Fibroblast of mammary gland (primary cell): Measurements from ENCODE around the gene LDLRAP1.

Experiments used
- DNase-seq: peaks from one replicate; pipeline ENCODE4 v3.0.0-alpha.2; 2010; ENCODE audit warnings: low read depth
- H3K4me3 ChIP-seq: 2 replicates; pipeline ENCODE4 v1.5.1; 2011; ENCODE audit warnings: low read depth, mild to moderate bottlenecking, low read length, moderate library complexity; ENCODE audit not compliant: control insufficient read depth
- TF ChIP-seq, protein P1 (sequence below): conservative IDR thresholded peaks from 2 replicates; pipeline ENCODE4 v1.5.1; 2011; ENCODE audit warnings: low read depth, low read length, inconsistent platforms; ENCODE audit not compliant: control insufficient read depth, insufficient read depth

LDLRAP1 gene

DNA sequence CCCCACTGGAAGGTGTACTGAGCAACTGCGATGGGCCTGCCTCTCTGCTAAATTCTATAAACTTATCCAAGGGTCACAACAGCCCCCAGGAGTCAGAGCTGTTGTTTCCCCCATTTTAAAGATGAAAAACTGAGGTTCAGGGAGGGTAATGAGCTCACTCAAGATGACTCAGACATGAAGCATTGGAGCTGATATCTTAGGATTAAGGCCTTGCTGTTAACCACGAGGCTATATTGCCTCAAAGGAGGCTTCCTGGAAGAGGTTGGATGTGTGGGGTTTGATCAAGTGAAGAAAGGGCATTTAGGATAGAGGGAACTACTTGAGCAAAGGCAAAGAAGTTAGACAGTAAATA is 6.7 kb downstream of the LDLRAP1 start:
- TF ChIP-seq, protein P1, sequence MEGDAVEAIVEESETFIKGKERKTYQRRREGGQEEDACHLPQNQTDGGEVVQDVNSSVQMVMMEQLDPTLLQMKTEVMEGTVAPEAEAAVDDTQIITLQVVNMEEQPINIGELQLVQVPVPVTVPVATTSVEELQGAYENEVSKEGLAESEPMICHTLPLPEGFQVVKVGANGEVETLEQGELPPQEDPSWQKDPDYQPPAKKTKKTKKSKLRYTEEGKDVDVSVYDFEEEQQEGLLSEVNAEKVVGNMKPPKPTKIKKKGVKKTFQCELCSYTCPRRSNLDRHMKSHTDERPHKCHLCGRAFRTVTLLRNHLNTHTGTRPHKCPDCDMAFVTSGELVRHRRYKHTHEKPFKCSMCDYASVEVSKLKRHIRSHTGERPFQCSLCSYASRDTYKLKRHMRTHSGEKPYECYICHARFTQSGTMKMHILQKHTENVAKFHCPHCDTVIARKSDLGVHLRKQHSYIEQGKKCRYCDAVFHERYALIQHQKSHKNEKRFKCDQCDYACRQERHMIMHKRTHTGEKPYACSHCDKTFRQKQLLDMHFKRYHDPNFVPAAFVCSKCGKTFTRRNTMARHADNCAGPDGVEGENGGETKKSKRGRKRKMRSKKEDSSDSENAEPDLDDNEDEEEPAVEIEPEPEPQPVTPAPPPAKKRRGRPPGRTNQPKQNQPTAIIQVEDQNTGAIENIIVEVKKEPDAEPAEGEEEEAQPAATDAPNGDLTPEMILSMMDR, result no peak
- DNase-seq, result peak; percentile 56
- H3K4me3 ChIP-seq, result no peak overlapping the region

DNA sequence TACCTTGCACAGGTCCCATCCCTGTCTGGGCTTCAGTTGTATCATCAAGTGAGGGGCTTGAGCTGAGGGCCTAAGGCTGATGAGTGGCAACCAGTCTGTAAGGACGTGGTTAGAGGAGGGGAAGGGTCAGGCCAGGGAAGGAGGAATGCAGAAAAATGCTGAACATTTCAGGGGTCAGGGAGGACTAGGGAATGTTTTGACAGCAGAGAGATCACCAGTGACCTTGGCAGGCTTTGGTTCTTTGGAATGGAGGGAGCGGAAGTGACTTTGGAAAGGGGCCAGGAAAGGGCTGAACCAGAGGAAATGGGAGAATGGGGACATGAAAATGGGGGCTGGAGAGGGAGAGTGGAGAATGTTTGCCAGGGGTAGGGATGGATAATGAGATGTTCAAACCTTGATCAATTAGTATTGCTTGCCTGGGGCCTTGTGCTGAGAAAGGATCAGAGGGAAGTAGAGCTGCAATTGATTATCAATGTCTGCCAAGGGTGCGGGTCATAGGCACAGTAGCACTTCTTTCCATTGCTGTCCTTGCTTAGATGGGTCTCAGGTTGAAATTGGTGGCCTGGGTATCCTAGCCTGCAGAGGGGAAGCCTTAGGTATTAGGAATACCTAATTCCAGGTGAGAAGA is 7.4 kb downstream of the LDLRAP1 start:
- H3K4me3 ChIP-seq, result no peak overlapping the region
- TF ChIP-seq, protein P1, result no peak
- peak; percentile 13 for DNase-seq

DNA sequence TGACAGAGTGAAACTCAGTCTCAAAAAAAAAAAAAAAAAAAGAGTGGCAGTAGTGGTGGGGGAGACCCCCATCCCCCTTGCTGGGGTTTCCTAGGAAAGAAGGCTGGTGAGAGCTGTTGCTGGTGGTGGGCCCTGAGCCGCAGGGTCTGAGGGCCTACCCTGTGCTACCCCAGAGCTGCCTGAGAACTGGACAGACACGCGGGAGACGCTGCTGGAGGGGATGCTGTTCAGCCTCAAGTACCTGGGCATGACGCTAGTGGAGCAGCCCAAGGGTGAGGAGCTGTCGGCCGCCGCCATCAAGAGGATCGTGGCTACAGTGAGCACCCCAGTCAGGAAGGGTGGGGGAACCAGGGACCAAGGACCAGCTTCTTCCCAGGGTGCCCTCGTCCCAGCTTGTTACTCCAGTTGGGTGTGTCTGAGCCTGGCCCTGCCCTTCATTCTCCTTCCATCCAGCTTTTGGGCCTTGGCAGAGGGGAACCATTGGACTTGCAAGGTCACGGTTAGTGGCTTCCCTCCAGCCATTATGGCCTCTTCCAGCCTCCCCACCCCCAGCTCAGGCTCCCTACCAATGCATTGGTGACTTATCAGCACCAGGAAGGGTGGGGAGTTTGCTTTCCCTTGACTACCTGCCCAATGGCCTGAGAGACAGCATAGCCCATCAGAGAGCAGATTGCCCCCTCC is 10.5 kb downstream of the LDLRAP1 start:
- DNase-seq, result no peak
- TF ChIP-seq, protein P1, result no peak
- no peak overlapping the region for H3K4me3 ChIP-seq

DNA sequence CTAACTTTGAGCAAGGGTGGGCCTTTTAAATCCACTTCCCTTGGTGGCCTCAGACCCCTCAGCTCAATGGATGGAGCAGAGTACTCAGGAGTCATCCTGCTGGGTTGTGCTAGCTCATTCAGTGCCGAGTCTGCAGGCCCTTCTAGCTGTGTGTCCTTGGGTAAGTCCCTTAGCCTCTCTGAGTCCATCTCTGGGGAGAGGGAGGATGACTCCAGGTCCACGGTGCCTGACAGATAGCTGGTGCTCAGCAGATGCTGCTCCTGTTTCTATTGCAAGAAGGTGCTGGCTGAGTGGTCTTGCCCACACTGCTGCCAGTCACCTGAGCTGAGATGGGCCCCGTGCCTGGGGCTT is 11.0 kb downstream of the LDLRAP1 start:
- TF ChIP-seq, protein P1, result no peak
- no peak for DNase-seq

DNA sequence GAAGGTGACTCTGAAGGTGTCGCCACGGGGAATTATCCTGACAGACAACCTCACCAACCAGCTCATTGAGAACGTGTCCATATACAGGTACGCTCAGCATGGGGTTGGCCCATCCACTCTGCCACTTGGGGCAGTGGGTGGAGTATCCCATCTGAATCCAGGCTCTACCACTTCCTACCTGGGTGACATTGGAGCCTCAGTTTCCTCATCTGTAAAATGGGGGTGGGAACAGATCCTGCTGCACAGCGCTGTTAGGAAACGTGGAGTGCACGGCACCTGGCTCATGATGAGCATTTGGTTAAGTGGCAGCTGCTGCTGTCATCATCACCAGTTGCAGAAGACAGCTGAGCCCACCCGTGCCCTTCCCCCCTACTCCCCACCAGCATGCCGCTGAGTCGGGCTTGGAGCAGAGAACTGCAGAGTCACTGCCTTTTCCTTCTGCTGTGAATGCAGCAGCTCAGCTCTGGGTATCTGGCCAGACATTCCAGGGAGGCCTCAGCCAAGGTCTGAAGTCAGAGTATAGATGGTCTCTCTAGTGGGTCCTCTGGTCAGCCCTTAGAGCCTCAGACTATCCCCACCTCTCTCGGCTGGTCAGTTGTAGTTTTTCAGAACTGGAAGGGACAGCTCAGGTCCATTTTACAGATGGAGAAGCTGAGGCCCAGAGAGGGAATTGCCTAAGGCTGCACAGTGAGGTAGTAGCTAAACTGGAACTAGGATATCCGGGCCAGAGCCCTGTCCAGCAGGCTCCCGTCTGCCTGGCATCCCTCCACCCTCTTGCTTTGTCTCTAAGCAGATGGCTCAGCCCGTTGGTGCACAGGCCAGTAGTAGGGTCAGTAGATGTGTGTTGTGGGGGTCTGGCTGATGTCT is 11.7 kb downstream of the LDLRAP1 start:
- TF ChIP-seq, protein P1, result no peak
- H3K4me3 ChIP-seq, result no peak overlapping the region
- no peak for DNase-seq

More for the DNA sequence above, 11.0 kb downstream of the LDLRAP1 start:
- H3K4me3 ChIP-seq, result no peak overlapping the region

DNA sequence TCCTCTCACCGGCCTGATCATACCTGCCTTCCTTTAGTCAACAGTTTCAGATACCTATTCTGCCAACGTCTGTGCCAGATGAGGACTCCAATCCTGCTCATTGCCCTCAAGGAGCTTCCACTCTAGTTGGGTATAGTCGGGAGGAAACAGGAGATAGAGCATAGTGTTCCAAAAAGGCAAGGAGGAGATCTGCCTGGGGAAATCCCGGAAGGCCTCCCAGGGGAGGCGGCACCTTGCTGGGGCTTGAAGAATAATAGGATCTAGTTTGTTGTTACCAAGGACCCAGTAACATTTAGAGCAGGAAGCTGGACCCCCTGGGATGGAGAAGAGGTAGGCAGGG is 12.3 kb downstream of the LDLRAP1 start:
- TF ChIP-seq, protein P1, result no peak
- no peak for DNase-seq

More for the DNA sequence above, 12.3 kb downstream of the LDLRAP1 start:
- H3K4me3 ChIP-seq, result no peak overlapping the region
